K562 (cell line): Measurements from ENCODE around the gene PPT2. TPM values are rescaled to one million over a fixed set of nuclear protein-coding genes. Genes with fewer than 3 reads are reported as not detected.
A peak's percentile ranks its signal among the peaks of the same experiment; 100 is the strongest.

Experiments used
- AFF1 ChIP-seq, 2 experiments: fragments of 450-650 bp; IDR thresholded peaks; 2 replicates each; pipeline ENCODE4 v1.6.1; 2018; ENCODE audit warnings: mild to moderate bottlenecking in 2 of 2, low read depth in 1 of 2; ENCODE audit not compliant: partially characterized antibody in 2 of 2
- CHAMP1 ChIP-seq: fragments of 450-650 bp; IDR thresholded peaks from 2 replicates; pipeline ENCODE4 v1.6.1; 2016; ENCODE audit warnings: mild to moderate bottlenecking
- E2F1 ChIP-seq: sonication (generic); formaldehyde crosslinking; IDR thresholded peaks from 2 replicates; pipeline ENCODE4 v1.8.1; 2023; ENCODE audit warnings: mild to moderate bottlenecking, missing genetic modification reagents, moderate library complexity
- ERF ChIP-seq: fragments of 450-650 bp; formaldehyde crosslinking; IDR thresholded peaks from 2 replicates; pipeline ENCODE4 v1.4.0; 2020; ENCODE audit warnings: mild to moderate bottlenecking, mixed read lengths
- EWSR1 ChIP-seq: fragments of 450-650 bp; IDR thresholded peaks from 2 replicates; pipeline ENCODE4 v1.6.1; 2018; ENCODE audit warnings: borderline replicate concordance, mild to moderate bottlenecking, low read depth, moderate library complexity; ENCODE audit not compliant: partially characterized antibody
- KDM1A ChIP-seq, 2 experiments: fragments of 450-650 bp; IDR thresholded peaks; 2 replicates each; pipeline ENCODE4 v1.6.1; 2016; ENCODE audit warnings: mild to moderate bottlenecking in 2 of 2
- NFRKB ChIP-seq: fragments of 450-650 bp; IDR thresholded peaks from 2 replicates; pipeline ENCODE4 v1.6.1; 2016; ENCODE audit warnings: low read depth
- OTX1 ChIP-seq: fragments of 450-650 bp; formaldehyde crosslinking; IDR thresholded peaks from 2 replicates; pipeline ENCODE4 v1.4.0; 2022; ENCODE audit warnings: mild to moderate bottlenecking
- PHF20 ChIP-seq: fragments of 450-650 bp; IDR thresholded peaks from 2 replicates; pipeline ENCODE4 v1.6.1; 2018; ENCODE audit not compliant: partially characterized antibody
- RNF2 ChIP-seq: sonication (generic); IDR thresholded peaks from 2 replicates; pipeline ENCODE4 v1.6.1; 2016
- ZBTB12 ChIP-seq: fragments of 250-450 bp; sonication (Bioruptor Pico); IDR thresholded peaks from 2 replicates; pipeline ENCODE4 v1.4.0; 2020
- ZBTB17 ChIP-seq: fragments of 450-650 bp; formaldehyde crosslinking; IDR thresholded peaks from 2 replicates; pipeline ENCODE4 v1.4.0; 2020; ENCODE audit warnings: mild to moderate bottlenecking
- ZBTB2 ChIP-seq: fragments of 450-650 bp; IDR thresholded peaks from 2 replicates; pipeline ENCODE4 v1.6.1; 2016; ENCODE audit warnings: antibody characterized with exemption
- ZNF512 ChIP-seq: IDR thresholded peaks from 2 replicates; pipeline ENCODE4 v1.6.1; 2016; ENCODE audit warnings: missing genetic modification characterization, missing compliant biosample characterization
- ZNF561 ChIP-seq: fragments of 450-650 bp; formaldehyde crosslinking; conservative IDR thresholded peaks from 2 replicates; pipeline ENCODE4 v1.4.0; 2020; ENCODE audit warnings: mild to moderate bottlenecking, moderate library complexity
- polyA plus RNA-seq, 8 experiments: library from polyadenylated mRNA; depleted of rRNA in 4 of 8; stranded (reverse) in 5 of 8; unstranded in 3 of 8; fragments of >200 nt; fragmentation: Nextera tagmentation in 2 of 8; fragmentation: Illumina TruSeq in 1 of 8; extraction: Ambion mirVana in 2 of 8; extraction: Trizol in 1 of 8; gene quantifications; 2 replicates each; pipeline versions ENCODE4 v1.2.1 to v1.2.3, GENCODE V29; 2011 to 2014; ENCODE audit warnings: inconsistent platforms in 1 of 8, missing spikeins in 1 of 8
- total RNA-seq, 7 experiments: library from RNA; depleted of rRNA in 6 of 7; stranded (reverse); fragments of >200 nt in 6 of 7; fragmentation: Illumina TruSeq in 2 of 7; extraction: Trizol in 2 of 7; gene quantifications; 2 replicates each; pipeline versions ENCODE4 v1.2.1 to v1.2.3, GENCODE V29; 2011 to 2021; ENCODE audit warnings: low replicate concordance in 1 of 7

Gene PPT2
- total and polyA plus RNA-seq, 9 of the 15 experiments (the other 6 are each of a cell fraction or from before 2014, with no cell fraction given) = 27.4 to 98.8 (median 69.9) TPM

- TF ChIP-seq ZBTB2 = no peak
- peak; percentile 65; the same call in 1 of the 2 replicates for TF ChIP-seq OTX1 (CRISPR knock-in tag)
- no peak for TF ChIP-seq PHF20
- no peak for TF ChIP-seq ZNF512 (tag)
- TF ChIP-seq ZNF561 (CRISPR knock-in tag) = no peak
- no peak for TF ChIP-seq E2F1 (CRISPR knock-in tag)
- TF ChIP-seq NFRKB = peak; percentile 69; the same call in 1 of the 2 replicates
- TF ChIP-seq CHAMP1 = no peak
- no peak for TF ChIP-seq RNF2
- no peak for TF ChIP-seq KDM1A (IDR thresholded peaks at IDR 0.05)
- TF ChIP-seq EWSR1 = no peak
- peak in 1 of 2 experiments; percentile 61 for TF ChIP-seq AFF1 (IDR thresholded peaks at IDR 0.05; ENCODE audit: low read depth in 1 of 2, partially characterized antibody in 2 of 2)
- no peak for TF ChIP-seq ERF
- 0 out of 2 replicates have a peak, but pooled peaks have one; percentile 8 for TF ChIP-seq ZBTB17 (CRISPR knock-in tag)
- no peak for TF ChIP-seq ZBTB12
Observed at GRCh38 chr6:32194825-32195651, 41.1 kb downstream of the PPT2 start (continued).
